ENCODE data around the gene NCBP2L.

DNA sequence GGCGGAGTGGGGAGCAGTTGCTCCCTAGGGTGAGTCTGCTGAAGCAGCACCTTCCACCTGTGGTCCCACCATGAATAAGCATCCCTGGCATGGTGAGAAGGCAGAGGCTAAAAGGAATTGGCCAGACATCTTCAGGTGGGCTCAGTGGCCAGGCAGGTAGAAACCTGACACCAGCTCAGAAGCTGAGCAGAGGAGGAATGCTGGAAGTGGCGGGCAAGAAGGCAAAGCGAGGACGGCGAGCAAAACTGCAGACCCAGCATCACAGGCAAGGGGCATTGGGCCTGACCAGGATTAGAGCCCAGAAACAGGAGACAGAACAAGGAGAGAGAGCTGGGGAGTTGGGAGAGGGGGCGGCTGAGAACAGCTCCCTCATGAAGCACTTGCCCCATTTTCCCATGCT is 27.3 kb upstream of the NCBP2L start:
- TF ChIP-seq, protein P1, sequence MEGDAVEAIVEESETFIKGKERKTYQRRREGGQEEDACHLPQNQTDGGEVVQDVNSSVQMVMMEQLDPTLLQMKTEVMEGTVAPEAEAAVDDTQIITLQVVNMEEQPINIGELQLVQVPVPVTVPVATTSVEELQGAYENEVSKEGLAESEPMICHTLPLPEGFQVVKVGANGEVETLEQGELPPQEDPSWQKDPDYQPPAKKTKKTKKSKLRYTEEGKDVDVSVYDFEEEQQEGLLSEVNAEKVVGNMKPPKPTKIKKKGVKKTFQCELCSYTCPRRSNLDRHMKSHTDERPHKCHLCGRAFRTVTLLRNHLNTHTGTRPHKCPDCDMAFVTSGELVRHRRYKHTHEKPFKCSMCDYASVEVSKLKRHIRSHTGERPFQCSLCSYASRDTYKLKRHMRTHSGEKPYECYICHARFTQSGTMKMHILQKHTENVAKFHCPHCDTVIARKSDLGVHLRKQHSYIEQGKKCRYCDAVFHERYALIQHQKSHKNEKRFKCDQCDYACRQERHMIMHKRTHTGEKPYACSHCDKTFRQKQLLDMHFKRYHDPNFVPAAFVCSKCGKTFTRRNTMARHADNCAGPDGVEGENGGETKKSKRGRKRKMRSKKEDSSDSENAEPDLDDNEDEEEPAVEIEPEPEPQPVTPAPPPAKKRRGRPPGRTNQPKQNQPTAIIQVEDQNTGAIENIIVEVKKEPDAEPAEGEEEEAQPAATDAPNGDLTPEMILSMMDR (IDR thresholded peaks at IDR 0.05), result no peak
- TF ChIP-seq ZFX (IDR thresholded peaks at IDR 0.05; ENCODE audit: borderline replicate concordance), result no peak

All from 22Rv1 (cell line).